Chondrocyte (in vitro differentiated cells): ENCODE measurements around the gene MYO10. TPM values are rescaled to one million over a fixed set of nuclear protein-coding genes. Genes with fewer than 3 reads are reported as not detected.

Experiments
- DNase-seq: peaks from one replicate; pipeline ENCODE4 v3.0.0; 2021; ENCODE audit warnings: mixed read lengths, low spot score
- H3K27ac Mint-ChIP-seq: one replicate; pipeline ENCODE4 v1.8.0; 2021; ENCODE audit warnings: mild to moderate bottlenecking, moderate library complexity, mixed read lengths; ENCODE audit not compliant: unreplicated experiment
- H3K27me3 Mint-ChIP-seq: 2 replicates; pipeline ENCODE4 v1.8.0; 2021; ENCODE audit warnings: low read depth, mixed read lengths
- H3K36me3 Mint-ChIP-seq: 2 replicates; pipeline ENCODE4 v1.8.0; 2021; ENCODE audit warnings: low read depth, mixed read lengths
- H3K4me1 Mint-ChIP-seq: 2 replicates; pipeline ENCODE4 v1.8.0; 2021; ENCODE audit warnings: low read depth, mild to moderate bottlenecking, mixed read lengths
- H3K4me3 Mint-ChIP-seq: one replicate; pipeline ENCODE4 v1.8.0; 2021; ENCODE audit warnings: mild to moderate bottlenecking, moderate library complexity, mixed read lengths; ENCODE audit not compliant: unreplicated experiment
- H3K9me3 Mint-ChIP-seq: 2 replicates; pipeline ENCODE4 v1.8.0; 2021; ENCODE audit warnings: low read depth, mixed read lengths
- CTCF ChIP-seq: fragments of 200-600 bp; sonication (generic); IDR thresholded peaks from 2 replicates; pipeline ENCODE4 v1.5.0; 2021; ENCODE audit warnings: antibody characterized with exemption, mild to moderate bottlenecking, moderate library complexity
- total RNA-seq: library from RNA; stranded (reverse); gene quantifications from 3 replicates; pipeline ENCODE4 v1.2.1, GENCODE V29; 2021

The MYO10 gene
- total RNA-seq, 1 donor from 2014 or later: 51.9 TPM

GRCh38 chr5:16674750-16675149 is 261.3 kb downstream of the MYO10 start:
- H3K27me3 Mint-ChIP-seq: no peaks in the 10 kb centered on the region
- H3K27ac Mint-ChIP-seq: no peak overlapping the region
- no peak overlapping the region for H3K4me3 Mint-ChIP-seq
- peaks cover 45% of the 10 kb centered on the region for H3K36me3 Mint-ChIP-seq
- TF ChIP-seq CTCF: no peak
- no peak for DNase-seq
- no peaks in the 10 kb centered on the region for H3K9me3 Mint-ChIP-seq
- H3K4me1 Mint-ChIP-seq: peaks cover 10% of the 10 kb centered on the region

- Mint-ChIP-seq H3K4me3 (no peak overlapping the region), H3K27me3 (no peaks in the 10 kb centered on the region), H3K27ac (no peak overlapping the region), H3K36me3 (peaks cover 38% of the 10 kb centered on the region), H3K9me3 (no peaks in the 10 kb centered on the region), H3K4me1 (peaks cover 17% of the 10 kb centered on the region)
- no peak for DNase-seq
- no peak for TF ChIP-seq CTCF
Measured at GRCh38 chr5:16673241-16674201, 262.6 kb downstream of the MYO10 start.

- Mint-ChIP-seq H3K4me1 (peaks cover 27% of the 10 kb centered on the region), H3K36me3 (peaks cover 45% of the 10 kb centered on the region), H3K27ac (no peak overlapping the region), H3K4me3 (no peak overlapping the region), H3K27me3 (no peaks in the 10 kb centered on the region), H3K9me3 (no peaks in the 10 kb centered on the region)
- TF ChIP-seq CTCF: no peak
- DNase-seq: no peak
Measured at GRCh38 chr5:16671208-16671607, 264.9 kb downstream of the MYO10 start.

GRCh38 chr5:16669776-16670175 is 266.3 kb downstream of the MYO10 start:
- Mint-ChIP-seq H3K4me3 (no peak overlapping the region), H3K4me1 (peaks cover 27% of the 10 kb centered on the region), H3K36me3 (peaks cover 41% of the 10 kb centered on the region), H3K27me3 (no peaks in the 10 kb centered on the region), H3K9me3 (no peaks in the 10 kb centered on the region), H3K27ac (peak overlapping the region; percentile 55)
- no peak for DNase-seq
- TF ChIP-seq CTCF: no peak

GRCh38 chr5:16668631-16669030 is 267.5 kb downstream of the MYO10 start:
- DNase-seq: no peak
- Mint-ChIP-seq H3K9me3 (no peaks in the 10 kb centered on the region), H3K4me1 (peaks cover 27% of the 10 kb centered on the region), H3K27me3 (no peaks in the 10 kb centered on the region), H3K27ac (no peak overlapping the region), H3K4me3 (no peak overlapping the region), H3K36me3 (peaks cover 40% of the 10 kb centered on the region)
- no peak for TF ChIP-seq CTCF
